Activated CD8-positive, alpha-beta T cell treated with anti-CD3 and anti-CD28 coated beads for 36 hours (primary cell): Measurements from ENCODE around the gene RMI2. TPM values are rescaled to one million over a fixed set of nuclear protein-coding genes. Genes with fewer than 3 reads are reported as not detected.

Experiments
- ATAC-seq: fragments of 200-7000 bp; cut with Tn5 transposase; one replicate; pipeline ENCODE4 v1.10.0; 2021; ENCODE audit warnings: mild to moderate bottlenecking, moderate library complexity
- CTCF ChIA-PET: fragments of 350-600 bp; sonication (Branson Sonifier 250); formaldehyde crosslinking; loops from one replicate; lab custom pipeline; 2021; ENCODE audit warnings: antibody characterized with exemption; lab: Charles Lee
- POLR2A ChIA-PET: fragments of 350-600 bp; sonication (Branson Sonifier 250); formaldehyde crosslinking; loops from one replicate; lab custom pipeline; 2021; ENCODE audit warnings: antibody characterized with exemption; lab: Charles Lee
- DNase-seq: peaks from one replicate; pipeline ENCODE4 v3.0.0-alpha.2; 2020
- H3K27ac Mint-ChIP-seq: one replicate; pipeline ENCODE4 v1.8.0; 2021; ENCODE audit warnings: mild to moderate bottlenecking, mixed read lengths
- H3K27me3 Mint-ChIP-seq: one replicate; pipeline ENCODE4 v1.8.0; 2021; ENCODE audit warnings: mixed read lengths
- H3K36me3 Mint-ChIP-seq: one replicate; pipeline ENCODE4 v1.8.0; 2021; ENCODE audit warnings: low read depth, mixed read lengths
- H3K4me1 Mint-ChIP-seq: one replicate; pipeline ENCODE4 v1.8.0; 2021; ENCODE audit warnings: low read depth, mixed read lengths
- H3K4me3 Mint-ChIP-seq: one replicate; pipeline ENCODE4 v1.8.0; 2021; ENCODE audit warnings: mild to moderate bottlenecking, moderate library complexity, mixed read lengths
- H3K9me3 Mint-ChIP-seq: one replicate; pipeline ENCODE4 v1.8.0; 2021; ENCODE audit warnings: mixed read lengths
- CTCF ChIP-seq: fragments of 200-600 bp; IDR thresholded peaks from one replicate; pipeline ENCODE4 v1.8.0; 2022; ENCODE audit warnings: antibody characterized with exemption, mild to moderate bottlenecking
- intact Hi-C: fragments of 100-400 bp; cut with micrococcal nuclease; formaldehyde crosslinking; loops from one replicate; pipeline ENCODE4 v1.10.0; 2022
- total RNA-seq, 2 experiments: library from RNA; stranded (reverse); gene quantifications; one replicate each; pipeline ENCODE4 v1.2.3, GENCODE V29; 2021

RMI2 gene
- total RNA-seq, 2 experiments from 2014 or later, result 53.1 to 57.7 TPM

- no peak for TF ChIP-seq CTCF
- intact Hi-C loops, result loop anchor here (5.0 kb wide), 1 partner anchor 38 kb away; no protein-coding TSS in a partner anchor
Measured at GRCh38 chr16:11314309-11314894, 30.9 kb upstream of the RMI2 start.

GRCh38 chr16:11315510-11315909, 29.7 kb upstream of the RMI2 start:
- Mint-ChIP-seq H3K36me3 (no peaks in the 10 kb centered on the region), H3K27me3 (no peaks in the 10 kb centered on the region), H3K4me3 (no peak overlapping the region), H3K9me3 (no peaks in the 10 kb centered on the region), H3K27ac (no peak overlapping the region), H3K4me1 (peaks cover 29% of the 10 kb centered on the region)
- POLR2A ChIA-PET, result no interaction called here
- DNase-seq (no peak), ATAC-seq (no peak)
- intact Hi-C loops, result no loop called here
- TF ChIP-seq CTCF, result no peak
- CTCF ChIA-PET, result no interaction called here

More at GRCh38 chr16:11314309-11314894, 30.9 kb upstream of the RMI2 start:
- ATAC-seq (no peak), DNase-seq (no peak)
- Mint-ChIP-seq H3K4me3 (no peak overlapping the region), H3K9me3 (no peaks in the 10 kb centered on the region), H3K4me1 (peaks cover 38% of the 10 kb centered on the region), H3K27ac (no peak overlapping the region), H3K36me3 (no peaks in the 10 kb centered on the region), H3K27me3 (no peaks in the 10 kb centered on the region)
- CTCF ChIA-PET, result no interaction called here
- POLR2A ChIA-PET, result no interaction called here

- H3K27me3 Mint-ChIP-seq, result no peaks in the 10 kb centered on the region
- DNase-seq (no peak), ATAC-seq (no peak)
- TF ChIP-seq CTCF, result no peak
- intact Hi-C loops, result no loop called here
- H3K36me3 Mint-ChIP-seq, result no peaks in the 10 kb centered on the region
- H3K9me3 Mint-ChIP-seq, result no peaks in the 10 kb centered on the region
- POLR2A ChIA-PET, result no interaction called here
- no peak overlapping the region for H3K27ac Mint-ChIP-seq
- CTCF ChIA-PET, result no interaction called here
- H3K4me1 Mint-ChIP-seq, result peaks cover 20% of the 10 kb centered on the region
- H3K4me3 Mint-ChIP-seq, result no peak overlapping the region
Measured at GRCh38 chr16:11316331-11317015, 28.8 kb upstream of the RMI2 start.

- ATAC-seq (no peak), DNase-seq (no peak)
- intact Hi-C loops, result no loop called here
- Mint-ChIP-seq H3K27me3 (no peaks in the 10 kb centered on the region), H3K27ac (no peak overlapping the region), H3K4me1 (no peaks in the 10 kb centered on the region), H3K36me3 (no peaks in the 10 kb centered on the region), H3K9me3 (no peaks in the 10 kb centered on the region), H3K4me3 (no peak overlapping the region)
- no peak for TF ChIP-seq CTCF
- CTCF ChIA-PET, result interaction anchor here (2.0 kb wide), 1 partner anchor 36 kb away, joined by 5 read pairs; no protein-coding TSS in a partner anchor
- POLR2A ChIA-PET, result interaction anchor here (1.0 kb wide), 1 partner anchor 8 kb away, joined by 3 read pairs; no protein-coding TSS in a partner anchor
Measured at GRCh38 chr16:11318817-11319216, 26.4 kb upstream of the RMI2 start.

- no peak for TF ChIP-seq CTCF
- ATAC-seq (no peak), DNase-seq (no peak)
- peaks cover under 1% of the 10 kb centered on the region for H3K4me1 Mint-ChIP-seq
- H3K9me3 Mint-ChIP-seq, result no peaks in the 10 kb centered on the region
- intact Hi-C loops, result no loop called here
- POLR2A ChIA-PET, result interaction anchor here (1.0 kb wide), 2 partner anchors 8 to 9 kb away, joined by 3 to 4 read pairs; no protein-coding TSS in a partner anchor
- CTCF ChIA-PET, result interaction anchor here (2.0 kb wide), 1 partner anchor 35 kb away, joined by 5 read pairs; no protein-coding TSS in a partner anchor
- H3K36me3 Mint-ChIP-seq, result no peaks in the 10 kb centered on the region
- H3K4me3 Mint-ChIP-seq, result no peak overlapping the region
- H3K27me3 Mint-ChIP-seq, result no peaks in the 10 kb centered on the region
- H3K27ac Mint-ChIP-seq, result no peak overlapping the region
Measured at GRCh38 chr16:11319529-11320146, 25.6 kb upstream of the RMI2 start.
